ENCODE data around the gene CD44. TPM values are rescaled to one million over a fixed set of nuclear protein-coding genes. Genes with fewer than 3 reads are reported as not detected.
A peak's percentile ranks its signal among the peaks of the same experiment; 100 is the strongest.
"Not testable (repeated sequence)": the region's sequence is repeated elsewhere in the genome, so short reads cannot be mapped to it uniquely, and the experiment has no call there.

The CD44 gene
- polyA plus RNA-seq (2013, experiment 1 of 2; ENCODE audit: insufficient read length), result 284 TPM
- polyA plus RNA-seq (2013, experiment 2 of 2; ENCODE audit: insufficient read length), result 289 TPM

- peak; percentile 80 for DNase-seq
Measured at GRCh38 chr11:35138943-35139721, at the start of gene CD44. CD44 (plus strand) TSS chr11:35139171; CDS start chr11:35139304, 133 bp downstream.

DNA sequence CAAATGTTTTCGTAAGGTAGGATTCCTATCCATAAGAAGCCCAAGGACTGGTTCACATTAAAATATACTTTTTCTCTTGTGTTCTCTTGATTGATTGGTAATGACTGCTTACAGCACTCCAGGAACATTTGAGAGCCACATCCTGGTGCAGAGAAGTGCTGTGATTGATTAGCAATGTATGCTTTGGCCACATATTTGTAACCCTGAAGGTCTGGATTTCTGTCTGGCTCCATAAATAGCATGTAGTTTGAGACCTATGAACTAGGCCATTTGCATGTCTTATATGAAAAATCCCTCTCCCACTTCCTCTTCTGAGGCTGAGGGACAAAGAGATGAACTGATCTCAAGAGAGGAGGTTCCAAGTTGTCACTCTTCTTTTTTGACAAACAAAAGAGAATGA, 49.3 kb upstream of the CD44 start:
- peak; percentile 48 for DNase-seq

DNA sequence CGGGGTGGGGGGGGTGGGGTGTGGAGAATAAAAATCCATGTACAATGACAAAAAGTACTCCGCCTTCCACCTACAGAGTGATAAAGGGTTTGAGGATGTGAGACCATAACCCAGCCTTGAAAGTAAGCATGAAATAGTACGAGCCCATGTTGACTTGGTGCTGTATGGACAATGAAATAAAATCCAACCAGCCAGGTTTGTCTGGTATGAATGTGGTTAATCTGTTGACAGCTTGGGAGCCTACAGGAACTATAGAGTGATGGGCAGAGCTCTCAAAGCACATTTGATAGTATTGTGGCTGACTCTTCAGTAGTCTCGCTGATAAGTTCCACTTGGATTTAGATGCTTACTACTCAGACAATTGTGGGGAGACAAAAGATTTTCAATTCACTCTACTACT, 48.8 kb upstream of the CD44 start:
- peak; percentile 58 for DNase-seq

DNA sequence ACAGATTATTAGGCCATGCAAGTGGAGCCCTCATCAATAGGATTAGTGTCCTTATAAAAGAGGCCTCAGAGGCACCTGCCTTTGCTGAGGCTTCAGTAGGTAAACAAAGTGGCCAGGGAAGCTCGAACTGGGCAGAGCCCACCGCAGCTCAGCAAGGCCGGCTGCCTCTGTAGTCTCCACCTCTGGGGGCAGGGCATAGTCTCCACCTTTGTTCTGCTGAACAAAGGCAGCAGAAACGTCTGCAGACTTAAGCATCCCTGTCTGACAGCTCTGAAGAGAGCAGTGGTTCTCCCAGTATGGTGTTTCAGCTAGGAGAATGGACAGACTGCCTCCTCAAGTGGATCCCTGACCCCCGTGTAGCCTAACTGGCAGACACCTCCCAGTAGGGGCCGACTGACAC, 48.0 kb upstream of the CD44 start:
- not testable (repeated sequence) for DNase-seq

GRCh38 chr11:35096723-35097122, 42.2 kb upstream of the CD44 start:
- DNase-seq, result no peak

- DNase-seq, result no peak
Measured at GRCh38 chr11:35097814-35098455, 41.0 kb upstream of the CD44 start.

GRCh38 chr11:35098855-35099254, 40.1 kb upstream of the CD44 start:
- DNase-seq, result no peak

DNA sequence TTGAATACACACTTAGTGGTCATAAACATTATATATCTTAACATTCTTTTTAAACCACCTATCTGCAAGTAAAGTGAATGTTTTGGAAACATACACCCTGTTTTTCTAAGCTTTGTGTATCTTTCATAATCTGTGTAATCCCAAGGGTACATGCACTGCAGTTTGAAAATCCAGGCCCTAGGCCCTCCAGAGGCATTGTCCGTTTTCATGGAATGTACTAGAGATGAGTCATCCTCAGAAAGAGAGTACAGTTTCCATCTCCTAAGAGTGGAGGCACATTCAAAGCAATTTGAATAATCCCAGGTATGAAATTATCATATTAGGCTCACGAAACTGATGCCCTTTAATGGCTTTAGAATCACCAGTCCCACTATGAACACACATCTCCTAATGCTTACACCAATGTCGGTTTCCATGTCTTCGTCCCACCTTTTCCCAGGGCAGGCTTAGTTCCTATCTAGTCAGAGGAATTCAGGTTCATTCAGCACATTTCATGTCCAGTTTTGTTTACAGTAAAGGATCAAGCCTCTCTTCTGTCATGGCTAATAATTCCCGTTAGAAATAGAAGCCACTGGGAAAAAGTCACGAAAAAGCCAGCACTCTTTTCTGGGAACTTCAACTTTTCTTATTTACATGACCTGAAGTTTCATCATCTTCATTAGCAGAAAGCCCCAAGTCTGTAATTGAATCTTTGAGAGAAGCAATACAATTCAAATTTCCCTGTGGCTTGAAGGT, 39.5 kb upstream of the CD44 start:
- peak; percentile 65 for DNase-seq

DNA sequence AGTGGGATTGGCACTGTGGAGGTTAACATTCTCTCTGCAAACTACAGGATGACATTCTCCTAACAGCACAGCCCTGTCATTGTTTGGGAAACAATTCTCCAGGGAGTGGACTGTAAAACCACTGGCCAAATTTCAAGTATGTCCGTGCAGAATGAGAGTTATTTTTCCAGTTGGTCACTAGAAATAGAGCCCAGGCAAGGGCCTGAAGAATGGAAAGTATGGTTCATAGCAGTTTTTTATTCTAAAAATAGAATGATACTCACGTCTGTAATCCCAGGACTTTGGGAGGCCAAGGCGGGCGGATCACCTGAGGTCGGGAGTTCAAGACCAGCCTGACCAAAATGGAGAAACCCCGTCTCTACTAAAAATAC, 39.0 kb upstream of the CD44 start:
- DNase-seq, result peak; percentile 60

DNA sequence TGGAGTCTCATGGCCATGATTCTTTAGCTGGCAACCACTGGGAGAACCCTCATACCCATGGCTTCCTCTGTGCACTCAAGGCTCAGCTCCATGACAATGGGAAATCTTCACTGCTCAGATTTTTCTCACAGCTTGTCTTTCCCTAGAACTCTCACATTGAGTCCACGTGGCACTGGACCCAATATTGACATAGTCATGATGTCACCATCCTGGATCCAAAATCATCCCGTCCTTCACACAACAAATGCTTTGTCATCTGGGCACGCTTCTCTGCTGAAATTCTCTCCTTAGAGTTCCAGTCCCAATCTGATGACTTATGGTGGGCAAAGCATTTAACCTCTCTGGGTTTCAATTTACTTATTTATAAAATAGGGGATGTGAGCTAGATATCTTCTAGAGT, 37.7 kb upstream of the CD44 start:
- DNase-seq, result no peak

GRCh38 chr11:35102267-35102666, 36.7 kb upstream of the CD44 start:
- no peak for DNase-seq

DNA sequence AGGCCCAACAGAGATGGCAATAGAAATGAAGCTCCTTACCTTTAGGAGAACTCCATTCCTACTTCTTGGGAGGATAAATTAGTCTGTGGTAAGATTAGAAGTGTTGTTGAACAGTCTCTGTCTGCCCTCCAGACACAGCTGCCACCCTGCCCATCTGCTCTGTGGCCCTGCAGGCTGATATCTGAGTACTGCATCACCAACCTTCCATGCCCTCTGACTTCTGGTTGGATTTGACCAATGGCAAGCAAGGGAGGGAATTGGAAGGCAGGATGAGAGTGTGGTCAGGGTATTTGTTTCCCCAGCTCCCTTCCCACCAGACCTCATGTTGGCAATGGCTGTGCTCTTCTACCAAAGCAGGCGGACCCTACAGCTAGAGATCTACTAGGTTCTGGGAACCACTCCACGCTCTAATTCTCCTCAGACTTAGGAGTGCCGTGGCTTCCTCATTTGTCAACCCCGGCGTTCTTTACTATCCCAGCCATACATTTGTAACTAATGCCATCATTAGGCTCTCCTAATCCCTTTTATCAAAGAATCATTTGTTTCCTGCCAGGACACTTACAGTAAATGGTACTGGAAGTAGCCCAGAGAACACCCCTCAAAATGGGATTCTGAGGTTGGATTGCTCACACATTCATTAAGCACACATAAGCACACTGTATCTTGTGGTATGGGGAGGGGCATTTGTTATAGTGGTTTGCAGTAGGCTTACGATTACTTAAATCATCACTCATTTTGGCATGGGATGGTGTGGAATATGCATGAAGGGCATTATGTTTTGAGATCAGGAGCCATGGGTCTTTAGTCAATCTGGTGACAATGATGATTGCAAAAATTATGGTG, 35.4 kb upstream of the CD44 start:
- peak; percentile 64 for DNase-seq

DNA sequence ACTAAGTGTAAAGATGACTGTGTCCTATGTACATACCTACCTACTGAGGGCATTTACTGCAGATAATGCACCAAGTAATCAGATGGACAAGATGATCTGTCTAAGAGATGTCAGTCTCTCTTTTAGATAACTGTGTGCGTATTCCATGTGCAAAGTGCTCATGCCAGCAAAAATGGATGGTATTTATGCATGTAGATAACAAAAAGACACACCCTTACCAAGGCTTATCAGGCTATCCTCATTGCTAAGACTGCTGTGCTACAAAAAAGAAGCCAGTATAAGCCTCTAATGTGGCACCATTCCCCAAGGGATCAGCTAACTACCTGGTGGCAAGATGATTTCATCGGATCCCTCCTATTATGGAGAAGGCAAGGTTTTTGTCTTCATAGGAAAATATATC, 34.3 kb upstream of the CD44 start:
- no peak for DNase-seq

- no peak for DNase-seq
Measured at GRCh38 chr11:35105319-35106079, 33.5 kb upstream of the CD44 start.

- no peak for DNase-seq
Measured at GRCh38 chr11:35106595-35106994, 32.4 kb upstream of the CD44 start.

DNA sequence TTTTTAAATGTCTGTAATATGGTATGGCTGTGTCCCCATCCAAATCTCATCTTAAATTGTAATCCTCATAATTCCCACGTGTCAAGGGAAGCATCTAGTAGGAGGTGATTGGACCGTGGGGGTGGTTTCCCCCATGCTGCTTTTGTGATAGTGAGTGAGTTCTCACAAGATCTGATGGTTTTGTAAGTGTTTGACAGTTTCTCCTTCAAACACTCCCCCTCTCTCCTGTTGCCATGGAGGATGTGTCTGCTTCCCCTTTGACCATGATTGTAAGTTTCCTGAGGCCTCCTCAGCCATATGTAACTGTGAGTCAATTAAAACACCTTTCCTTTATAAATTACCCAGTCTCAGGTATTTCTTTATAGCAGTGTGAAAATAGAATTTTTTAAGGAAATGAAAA, 31.1 kb upstream of the CD44 start:
- no peak for DNase-seq

- DNase-seq, result not testable (repeated sequence)
Measured at GRCh38 chr11:35108336-35108735, 30.6 kb upstream of the CD44 start.

- DNase-seq, result no peak
Measured at GRCh38 chr11:35109041-35109440, 29.9 kb upstream of the CD44 start.

- no peak for DNase-seq
Measured at GRCh38 chr11:35109827-35110226, 29.1 kb upstream of the CD44 start.

DNA sequence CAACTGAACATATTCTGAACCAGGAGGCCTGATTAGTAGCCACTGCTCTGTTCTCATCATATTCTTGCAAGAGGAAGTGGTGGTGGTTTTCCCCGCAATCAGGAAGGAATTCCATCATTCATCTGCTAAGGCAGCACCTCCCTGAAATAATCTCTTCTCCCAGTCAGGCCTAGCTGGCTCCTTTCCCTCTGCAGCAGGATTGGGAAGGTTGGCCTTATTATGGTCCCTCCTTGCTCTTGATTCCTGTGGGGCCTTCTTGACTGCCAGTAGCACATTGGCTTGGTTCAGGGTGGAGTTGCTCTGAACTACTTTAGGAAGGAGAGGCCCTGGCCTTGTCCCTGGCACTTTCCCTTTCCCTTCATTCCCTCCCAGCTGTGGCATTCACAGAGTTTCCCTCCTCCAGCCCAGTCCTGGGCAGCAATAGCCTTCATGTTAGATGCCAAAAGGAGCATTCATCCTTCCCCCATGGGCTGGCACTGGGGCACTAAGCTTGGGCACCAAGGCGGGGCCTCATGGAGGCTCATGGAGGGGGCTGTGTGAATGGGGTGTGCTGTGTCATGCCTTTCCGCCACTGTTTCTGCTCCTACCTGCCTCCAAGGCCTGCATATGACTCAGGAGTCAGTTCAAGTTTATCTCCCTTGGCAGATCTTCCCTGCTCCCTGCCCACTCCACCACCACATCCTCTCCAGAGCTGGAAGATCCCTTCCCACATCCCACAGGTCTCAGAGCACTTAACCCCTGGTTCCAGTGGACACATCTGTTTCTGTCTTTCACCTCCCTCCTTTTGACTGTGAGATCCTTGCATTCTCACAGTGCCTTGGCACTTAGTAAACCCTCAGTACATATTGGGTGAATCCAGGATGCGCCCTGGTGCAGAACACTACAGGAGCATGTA, 27.6 kb upstream of the CD44 start:
- peak; percentile 93 for DNase-seq
